H1 (cell line): ENCODE measurements around the gene PPP2R5B. TPM values are rescaled to one million over a fixed set of nuclear protein-coding genes. Genes with fewer than 3 reads are reported as not detected.

ENCODE experiments used
- BCL11A ChIP-seq, 2 experiments: IDR thresholded peaks; one replicate each; pipeline ENCODE4 v1.6.1; 2011; ENCODE audit warnings: low read depth in 2 of 2, low read length in 2 of 2, mild to moderate bottlenecking in 2 of 2
- CEBPB ChIP-seq: IDR thresholded peaks from 2 replicates; pipeline ENCODE4 v1.6.1; 2012; ENCODE audit warnings: low read depth, low read length
- CHD1 ChIP-seq: IDR thresholded peaks from 2 replicates; pipeline ENCODE4 v1.6.1; 2012; ENCODE audit warnings: low read depth, low read length, improper control_type of control experiment
- CHD2 ChIP-seq: IDR thresholded peaks from 2 replicates; pipeline ENCODE4 v1.6.1; 2012; ENCODE audit warnings: low read length, improper control_type of control experiment
- CREB1 ChIP-seq: IDR thresholded peaks from 2 replicates; pipeline ENCODE4 v1.6.1; 2012; ENCODE audit warnings: inconsistent platforms
- CTBP2 ChIP-seq: IDR thresholded peaks from 2 replicates; pipeline ENCODE4 v1.7.0; 2011; ENCODE audit warnings: borderline replicate concordance, mild to moderate bottlenecking, moderate library complexity, mixed read lengths, low read length; ENCODE audit not compliant: insufficient read depth, insufficient read length
- EGR1 ChIP-seq: IDR thresholded peaks from 2 replicates; pipeline ENCODE4 v1.6.1; 2011; ENCODE audit warnings: low read depth, low read length, borderline replicate concordance
- GABPA ChIP-seq: IDR thresholded peaks from 2 replicates; pipeline ENCODE4 v1.6.1; 2011; ENCODE audit warnings: mild to moderate bottlenecking, low read length, moderate library complexity, borderline replicate concordance; ENCODE audit not compliant: insufficient read depth
- HDAC6 ChIP-seq: IDR thresholded peaks from one replicate; pipeline ENCODE4 v1.7.1; 2012; ENCODE audit warnings: low read depth, mild to moderate bottlenecking, inconsistent platforms, low read length, moderate library complexity
- JUN ChIP-seq: IDR thresholded peaks from 2 replicates; pipeline ENCODE4 v1.6.1; 2011; ENCODE audit warnings: low read depth, mild to moderate bottlenecking, improper control_type of control experiment, low read length
- KDM5A ChIP-seq: fragments of 200-600 bp; IDR thresholded peaks from 2 replicates; pipeline ENCODE4 v1.7.1; 2012; ENCODE audit warnings: mild to moderate bottlenecking, low read length, inconsistent platforms, mixed read lengths
- NANOG ChIP-seq: IDR thresholded peaks from 2 replicates; pipeline ENCODE4 v1.6.1; 2011; ENCODE audit warnings: low read length, low read depth, mild to moderate bottlenecking, inconsistent platforms; ENCODE audit not compliant: insufficient read depth, poor library complexity, severe bottlenecking
- NRF1 ChIP-seq: IDR thresholded peaks from 2 replicates; pipeline ENCODE4 v1.6.1; 2011; ENCODE audit warnings: mild to moderate bottlenecking, low read depth, low read length, improper control_type of control experiment
- POU5F1 ChIP-seq: IDR thresholded peaks from 2 replicates; pipeline ENCODE4 v1.6.1; 2011; ENCODE audit warnings: low read depth, mild to moderate bottlenecking, low read length, moderate library complexity
- RAD21 ChIP-seq, 2 experiments: IDR thresholded peaks in 1 of 2; conservative IDR thresholded peaks in 1 of 2; 2 replicates each; pipeline ENCODE4 v1.6.1; 2011; ENCODE audit warnings: low read depth in 2 of 2, low read length in 2 of 2, improper control_type of control experiment in 1 of 2, inconsistent platforms in 1 of 2, mild to moderate bottlenecking in 1 of 2, moderate library complexity in 1 of 2
- SIN3A ChIP-seq, 2 experiments: IDR thresholded peaks in 1 of 2; conservative IDR thresholded peaks in 1 of 2; 2 replicates each; pipeline ENCODE4 v1.6.1; 2011 to 2012; ENCODE audit warnings: low read length in 2 of 2, improper control_type of control experiment in 1 of 2, low read depth in 1 of 2, mild to moderate bottlenecking in 1 of 2
- SP1 ChIP-seq: IDR thresholded peaks from 2 replicates; pipeline ENCODE4 v1.6.1; 2011; ENCODE audit warnings: low read depth, low read length
- TAF1 ChIP-seq: IDR thresholded peaks from 2 replicates; pipeline ENCODE4 v1.6.1; 2011; ENCODE audit warnings: mild to moderate bottlenecking, low read depth, low read length
- TCF12 ChIP-seq: IDR thresholded peaks from 2 replicates; pipeline ENCODE4 v1.6.1; 2011; ENCODE audit warnings: low read depth, mild to moderate bottlenecking, low read length
- polyA plus RNA-seq, 7 experiments: library from polyadenylated mRNA; depleted of rRNA in 3 of 7; stranded (reverse) in 5 of 7; unstranded in 2 of 7; fragments of >200 nt in 5 of 7; fragments of 200-250 nt in 2 of 7; gene quantifications; 1 replicate in 5 of 7; 2 replicates in 1 of 7; 4 replicates in 1 of 7; pipeline versions ENCODE4 v1.2.1 to v1.2.3, GENCODE V29; 2011 to 2013; ENCODE audit warnings: missing spikeins in 2 of 7, mixed read lengths in 2 of 7
- total RNA-seq: library from RNA; stranded (reverse); fragmentation: NEBNext Ultra II Directional; extraction: Animal tissue kit (Norgen Biotek cat#: 25700); gene quantifications from 2 replicates; pipeline ENCODE4 v1.2.1, GENCODE V29; 2021
- TF ChIP-seq, protein P1 (sequence below): IDR thresholded peaks from 2 replicates; pipeline ENCODE4 v1.6.1; 2011; ENCODE audit warnings: low read length, improper control_type of control experiment

The PPP2R5B gene
- total and polyA plus RNA-seq, 2 of the 8 experiments (the other 6 are each of a cell fraction or from before 2014, with no cell fraction given) = 4.9 to 5.1 TPM

DNA sequence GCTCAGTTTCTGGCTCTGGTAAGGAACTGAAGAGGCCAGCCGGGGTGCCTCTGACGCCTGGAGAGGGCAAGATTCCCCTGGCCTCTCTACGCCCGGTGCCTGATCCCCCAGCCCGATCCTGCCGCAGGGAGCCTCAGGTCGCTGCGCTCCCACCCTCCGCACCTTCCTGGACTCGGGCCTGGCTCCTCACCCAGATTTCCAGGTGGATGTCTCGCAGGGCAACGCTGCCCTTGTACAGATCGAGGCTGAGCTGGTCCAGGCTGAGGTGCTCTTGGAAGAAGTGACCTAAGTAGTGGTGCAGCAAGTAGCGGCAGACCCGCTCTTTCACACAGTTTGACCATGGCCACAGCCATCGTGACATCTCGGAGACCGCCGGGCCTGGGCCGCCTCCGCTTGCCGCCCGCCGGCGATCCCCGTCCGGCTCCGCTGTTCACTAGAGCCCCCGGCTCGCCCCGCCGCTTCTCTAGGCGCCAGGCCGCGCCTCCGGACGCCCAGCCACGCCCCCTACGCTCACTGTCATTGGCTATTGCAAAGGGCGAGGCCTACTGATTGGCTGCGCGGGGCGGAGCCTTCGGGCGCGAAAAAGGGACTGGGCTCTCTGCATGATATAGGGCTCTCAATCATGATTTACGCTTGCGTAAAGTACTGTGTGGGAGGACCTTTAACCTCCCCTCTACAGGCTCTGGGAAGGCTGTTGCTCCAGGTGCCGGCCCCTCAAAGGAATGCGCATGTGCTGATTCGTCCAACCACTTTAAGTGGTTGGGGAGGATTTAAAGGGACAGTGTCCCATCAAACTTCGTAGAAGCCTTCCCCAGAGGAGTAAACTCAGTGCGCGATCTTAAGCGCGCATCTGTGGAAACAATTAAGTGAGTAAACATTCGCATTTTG is 7.5 kb upstream of the PPP2R5B start, which contains the start of gene ATG2A (continued):
- TF ChIP-seq TAF1 = peak; percentile 80
- no peak for TF ChIP-seq NANOG
- TF ChIP-seq, protein P1, sequence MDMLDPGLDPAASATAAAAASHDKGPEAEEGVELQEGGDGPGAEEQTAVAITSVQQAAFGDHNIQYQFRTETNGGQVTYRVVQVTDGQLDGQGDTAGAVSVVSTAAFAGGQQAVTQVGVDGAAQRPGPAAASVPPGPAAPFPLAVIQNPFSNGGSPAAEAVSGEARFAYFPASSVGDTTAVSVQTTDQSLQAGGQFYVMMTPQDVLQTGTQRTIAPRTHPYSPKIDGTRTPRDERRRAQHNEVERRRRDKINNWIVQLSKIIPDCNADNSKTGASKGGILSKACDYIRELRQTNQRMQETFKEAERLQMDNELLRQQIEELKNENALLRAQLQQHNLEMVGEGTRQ = no peak
- TF ChIP-seq TCF12 = no peak
- TF ChIP-seq CTBP2 = no peak
- 0 out of 2 replicates have a peak, but pooled peaks have one; percentile 48 for TF ChIP-seq EGR1
- TF ChIP-seq BCL11A (IDR thresholded peaks at IDR 0.05; ENCODE audit: low read depth in 2 of 2, low read length in 2 of 2) = no peak
- TF ChIP-seq GABPA = no peak
- no peak for TF ChIP-seq JUN
- peak; percentile 85; the same call in 1 of the 2 replicates for TF ChIP-seq SP1
- TF ChIP-seq HDAC6 = no peak
- peak; percentile 44; the same call in 1 of the 2 replicates for TF ChIP-seq CHD2
- peak; percentile 71 for TF ChIP-seq CEBPB
- TF ChIP-seq CREB1 = no peak
- no peak for TF ChIP-seq RAD21 (IDR thresholded peaks at IDR 0.05 in 1 of 2, conservative IDR thresholded peaks at IDR 0.05 in 1 of 2; ENCODE audit: low read depth in 2 of 2, low read length in 2 of 2)
- TF ChIP-seq CHD1 = no peak
- TF ChIP-seq NRF1 = peak; percentile 23; the same call in 1 of the 2 replicates
- no peak for TF ChIP-seq KDM5A
- peak in 1 of 2 experiments; percentile 81; a peak in 1 of 4 replicates for TF ChIP-seq SIN3A (conservative IDR thresholded peaks at IDR 0.05 in 1 of 2, IDR thresholded peaks at IDR 0.05 in 1 of 2; ENCODE audit: low read depth in 1 of 2, low read length in 2 of 2)
- TF ChIP-seq POU5F1 = no peak
